GM18511 (cell line): Measurements from ENCODE around the gene YPEL1.

Experiments
- ATAC-seq: cut with Tn5 transposase; IDR thresholded peaks from one replicate; pipeline ENCODE4 v1.9.1; 2021; ENCODE audit warnings: mild to moderate bottlenecking, moderate library complexity; ENCODE audit not compliant: unreplicated experiment

YPEL1 gene

DNA sequence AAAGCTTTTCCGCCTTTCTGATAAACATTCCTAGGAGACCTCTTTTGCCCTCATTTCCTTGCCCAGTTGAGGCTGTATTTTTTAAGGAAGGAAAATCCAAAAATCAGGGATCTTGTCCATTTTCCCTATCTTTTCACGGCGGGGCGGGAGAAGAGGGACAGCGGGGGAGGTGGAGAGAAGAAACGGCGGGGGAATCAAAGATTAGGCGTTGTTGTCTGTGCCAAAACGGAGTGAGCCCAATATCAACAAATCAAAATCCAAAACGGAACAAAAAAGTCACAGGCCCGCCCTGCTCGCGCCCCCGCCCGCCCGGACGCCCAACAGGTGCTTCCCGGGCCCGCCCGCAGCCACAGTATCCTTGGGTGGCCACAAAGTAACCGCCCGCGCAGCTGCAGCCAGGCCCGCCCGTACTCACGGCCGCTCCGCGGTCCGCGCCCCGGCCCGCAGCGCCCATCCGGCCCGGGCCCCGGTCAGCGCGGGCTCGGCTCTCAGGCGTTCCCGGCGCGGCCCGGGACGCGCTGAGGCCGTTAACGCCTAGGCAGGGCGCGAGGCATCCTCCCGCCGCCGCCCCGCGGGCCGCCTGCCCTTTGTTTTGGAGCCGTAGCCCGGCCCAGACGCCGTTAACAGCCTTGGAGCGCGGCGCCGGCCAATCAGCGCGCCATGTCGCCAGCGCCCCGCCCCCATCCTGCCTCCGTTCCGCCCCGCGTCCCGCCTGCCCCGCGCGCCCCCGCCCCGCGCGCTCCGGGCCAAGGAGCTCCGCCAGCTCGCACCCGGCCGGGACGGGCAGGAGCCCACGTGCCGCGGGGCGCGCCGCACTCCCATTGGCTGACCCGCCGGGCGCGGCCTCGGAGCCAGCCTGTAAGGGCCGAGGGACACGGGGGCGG is at the start of gene YPEL1:
Gene YPEL1, minus strand, starts transcription at position 595 of the 884 bp plus-strand sequence. CDS start 25,050 bp downstream, outside the sequence.
- peak; percentile 88 for ATAC-seq

GRCh38 chr22:21780259-21780658 is 44.7 kb upstream of the YPEL1 start:
- ATAC-seq: no peak

DNA sequence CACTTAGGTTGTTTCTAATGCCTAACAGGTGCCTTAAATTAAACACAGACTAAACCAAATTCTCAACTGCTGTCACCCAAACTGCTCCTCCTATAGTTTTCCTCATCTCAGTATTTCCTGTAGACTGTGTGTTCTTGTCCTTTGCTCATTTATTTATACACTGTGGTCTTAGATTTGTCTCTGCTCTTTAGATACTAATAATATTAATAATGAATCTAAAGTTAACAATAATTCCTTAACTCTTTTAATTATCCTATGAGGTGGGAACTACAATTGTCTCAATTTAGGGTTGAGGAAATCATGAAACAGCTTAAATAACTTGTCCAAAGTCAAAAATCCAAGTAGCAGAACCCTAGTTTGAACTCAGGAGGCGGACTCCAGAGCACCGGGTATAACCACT is 43.9 kb upstream of the YPEL1 start:
- ATAC-seq: no peak

DNA sequence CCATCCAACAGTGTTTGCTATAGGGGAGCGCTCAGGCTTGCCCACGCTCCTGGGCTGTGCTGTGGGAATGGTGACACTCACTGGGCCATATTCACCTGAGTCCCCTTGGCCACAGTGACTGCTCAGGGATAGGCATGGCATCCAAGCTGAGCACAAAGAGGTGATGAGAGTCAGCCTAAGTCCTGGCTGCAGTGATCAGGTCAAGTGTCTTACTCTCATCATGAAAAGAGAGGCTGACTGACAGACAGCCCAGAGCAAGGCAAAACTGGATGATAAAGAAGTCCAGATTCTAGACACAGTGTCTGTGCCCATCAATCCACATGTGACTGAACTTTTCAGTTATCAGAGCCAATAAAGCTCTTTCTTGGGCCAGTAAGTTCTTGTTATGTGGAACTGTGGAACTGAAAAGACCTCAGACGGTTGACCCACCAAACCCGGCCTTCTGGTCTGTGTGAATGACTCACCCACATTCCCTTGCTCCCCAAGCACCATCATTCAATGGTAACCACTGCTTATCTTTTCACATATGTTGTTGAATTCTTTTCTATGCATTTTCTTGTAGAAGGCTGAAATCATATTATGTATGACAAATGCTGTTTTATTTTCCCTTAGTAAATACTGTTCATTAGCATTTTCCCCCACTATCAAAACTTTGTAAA is 43.2 kb upstream of the YPEL1 start:
- ATAC-seq: no peak

GRCh38 chr22:21771631-21771976 is 36.0 kb upstream of the YPEL1 start:
- ATAC-seq: no peak

GRCh38 chr22:21768435-21768834 is 32.8 kb upstream of the YPEL1 start:
- no peak for ATAC-seq

DNA sequence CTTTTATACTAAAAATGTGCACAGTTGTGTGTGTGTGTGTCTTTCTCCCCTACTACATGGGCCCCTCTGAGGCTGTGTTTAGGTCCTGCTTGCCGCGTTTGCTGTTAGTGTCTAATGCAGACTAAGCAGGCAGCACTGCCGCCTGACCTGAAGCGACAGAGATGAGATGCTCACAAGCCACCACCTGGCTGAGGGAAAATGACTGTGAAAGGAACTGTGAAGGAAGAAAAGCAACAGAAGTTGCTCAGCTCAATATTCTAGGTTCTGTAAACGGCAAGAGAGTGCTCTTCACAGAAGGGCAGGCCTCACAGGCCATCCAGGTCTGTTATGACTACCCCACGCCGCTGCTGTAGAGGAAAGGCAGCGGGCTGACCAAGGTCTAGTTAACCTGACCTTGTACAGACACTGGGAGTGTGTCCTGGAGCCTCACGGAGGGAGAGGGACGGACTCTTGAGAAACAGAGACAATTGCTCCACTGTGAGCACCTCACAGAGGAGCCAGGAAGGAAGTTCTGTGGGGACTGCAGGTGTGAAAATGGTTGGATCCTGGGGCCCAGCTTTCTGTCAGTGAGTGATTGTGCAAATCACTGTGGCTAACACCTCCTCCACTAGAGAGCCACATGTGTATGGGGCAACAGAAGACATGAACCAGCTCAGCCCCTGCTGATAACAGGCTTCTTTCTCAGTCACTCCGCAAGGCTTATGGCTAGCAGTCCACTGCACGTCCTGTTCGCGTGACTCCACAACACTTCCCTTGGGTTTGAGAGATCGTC is 31.3 kb upstream of the YPEL1 start:
- ATAC-seq: peak; percentile 75

DNA sequence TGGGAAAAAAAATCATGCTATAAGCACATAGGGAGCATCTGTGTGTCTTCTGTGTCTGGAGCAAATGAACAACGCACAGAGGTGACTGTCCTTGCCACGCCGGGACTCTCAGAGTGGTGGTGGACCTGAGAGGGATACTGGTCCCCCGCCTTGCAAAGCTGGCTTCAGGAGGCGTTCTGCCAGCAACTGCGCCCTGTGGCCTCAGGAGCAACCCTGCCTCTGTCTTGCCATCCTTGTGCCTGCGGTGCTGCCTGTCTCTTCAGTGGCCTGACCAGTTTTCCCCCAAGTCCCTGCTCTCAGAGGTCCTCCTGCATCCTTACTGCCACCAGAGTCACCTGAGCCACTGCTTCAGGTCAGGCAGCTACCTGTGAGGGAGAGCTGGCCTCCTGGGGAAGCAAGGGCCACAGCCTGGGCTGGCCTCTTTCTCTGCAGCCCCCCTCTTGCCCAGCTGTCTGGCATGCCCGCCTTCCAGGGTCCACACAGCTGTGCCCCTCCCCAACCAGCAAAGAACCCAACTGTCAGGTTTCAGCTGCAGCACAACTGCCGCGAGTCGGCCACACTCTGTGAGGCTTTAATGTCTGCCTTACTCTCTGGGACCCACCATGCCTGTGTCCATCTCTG is 30.4 kb upstream of the YPEL1 start:
- ATAC-seq: no peak

GRCh38 chr22:21764038-21764804 is 28.6 kb upstream of the YPEL1 start:
- no peak for ATAC-seq

- ATAC-seq: peak; percentile 42
Observed at GRCh38 chr22:21762712-21763581, 27.4 kb upstream of the YPEL1 start.

GRCh38 chr22:21761994-21762680 is 26.5 kb upstream of the YPEL1 start:
- ATAC-seq: no peak

GRCh38 chr22:21761086-21761485 is 25.5 kb upstream of the YPEL1 start:
- no peak for ATAC-seq

GRCh38 chr22:21760640-21761039 is 25.0 kb upstream of the YPEL1 start:
- no peak for ATAC-seq

DNA sequence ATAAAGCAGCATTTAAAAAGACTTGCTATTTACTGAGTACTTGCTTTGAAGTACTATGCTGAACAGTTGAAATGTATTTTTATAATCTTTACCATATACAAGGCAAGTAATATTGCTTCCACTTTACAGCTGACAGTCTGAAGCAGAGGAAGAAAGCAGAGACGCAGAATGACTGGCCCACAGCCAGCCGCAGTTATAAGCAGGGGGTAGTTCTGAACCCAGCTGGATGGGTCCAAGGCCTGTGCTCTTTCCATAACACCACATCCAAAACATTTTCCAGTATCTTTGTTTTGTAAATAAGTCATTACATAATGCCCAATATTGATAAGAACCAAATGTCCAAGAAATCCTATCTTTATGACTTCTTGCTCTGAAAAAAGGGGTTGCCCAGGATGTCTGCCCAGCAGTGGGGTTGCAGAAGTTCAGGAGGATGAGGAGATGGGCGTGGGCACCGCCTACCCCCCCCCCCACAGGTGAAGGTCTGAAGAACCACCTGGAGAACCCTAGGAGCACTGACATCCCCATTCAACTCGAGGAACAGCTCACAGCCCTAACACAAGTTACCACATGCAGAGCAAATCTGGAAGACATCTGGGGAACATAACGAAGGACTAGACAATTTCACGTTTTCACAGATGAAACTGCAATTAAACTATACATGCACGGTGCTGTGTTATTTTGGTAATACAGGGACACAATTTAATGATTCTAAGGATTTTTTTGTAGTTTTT is 24.2 kb upstream of the YPEL1 start:
- ATAC-seq: no peak

GRCh38 chr22:21759093-21759492 is 23.5 kb upstream of the YPEL1 start:
- no peak for ATAC-seq

DNA sequence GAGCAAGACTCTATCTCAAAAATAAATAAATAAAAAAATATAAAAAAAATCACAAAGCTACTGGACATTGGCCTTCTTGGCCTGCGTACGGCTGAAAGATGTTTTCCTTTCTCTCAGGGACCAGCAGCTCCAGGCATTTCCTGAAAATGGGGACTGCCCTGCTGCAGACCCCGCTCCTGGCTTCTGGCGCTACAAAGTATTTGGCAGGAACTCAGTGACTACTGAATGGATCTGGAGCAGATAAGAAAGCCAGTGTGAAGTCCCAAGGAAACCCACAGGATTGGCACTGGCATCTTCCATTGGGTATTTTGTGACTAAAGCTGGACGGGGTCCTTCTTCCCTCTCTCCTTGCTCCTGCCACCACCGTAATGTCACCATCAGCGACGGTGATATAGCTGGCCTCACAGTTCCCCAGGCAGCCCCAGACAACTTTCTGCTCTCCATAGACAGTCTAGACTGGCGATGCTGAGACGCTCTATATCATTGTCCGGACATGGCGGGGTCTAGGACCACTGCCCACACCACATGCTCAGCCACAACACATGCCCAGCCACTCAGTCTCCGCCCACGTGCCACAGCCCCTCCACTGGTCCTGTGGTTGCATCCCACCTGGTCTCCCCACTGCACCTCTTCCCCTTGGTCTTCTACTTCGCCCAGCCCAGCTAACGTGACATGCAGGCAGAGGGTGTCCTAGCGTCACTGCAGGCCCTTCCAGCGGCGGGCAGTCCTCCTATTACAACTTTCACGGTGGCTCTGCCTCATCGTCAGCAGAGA is 22.7 kb upstream of the YPEL1 start:
- ATAC-seq: no peak

DNA sequence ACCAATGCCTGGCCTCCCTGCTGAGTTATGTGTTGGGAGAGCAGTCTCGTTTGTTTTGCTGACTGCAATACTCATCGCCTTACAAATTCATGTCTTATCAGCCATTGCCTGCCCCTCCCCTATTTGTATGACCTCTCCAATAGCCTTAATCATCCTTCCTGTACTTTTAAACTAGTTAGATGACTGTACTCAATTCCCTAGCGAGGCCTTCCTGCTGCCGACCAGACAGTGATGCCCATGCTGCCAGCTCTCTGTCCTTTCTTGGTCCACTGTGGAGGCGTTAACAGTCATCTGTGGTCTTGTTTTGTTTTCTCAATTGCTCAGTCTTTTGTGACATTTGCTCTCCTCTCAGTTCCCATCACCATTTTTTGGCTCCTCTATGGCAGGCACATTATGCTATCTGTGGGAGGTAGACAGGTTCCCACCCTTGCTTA is 20.3 kb upstream of the YPEL1 start:
- no peak for ATAC-seq
